IMR-90 (cell line): ENCODE results near the gene HPCAL4. TPM values are rescaled to one million over a fixed set of nuclear protein-coding genes. Genes with fewer than 3 reads are reported as not detected.

ENCODE experiments used
- ATAC-seq: fragments of 200-7000 bp; cut with Tn5 transposase; 2 replicates; pipeline ENCODE4 v1.9.1; 2020; ENCODE audit warnings: low read depth, mild to moderate bottlenecking, moderate library complexity
- BruUV-seq: library from RNA; stranded (reverse); fragments of 400-500 nt; replicated peaks from 2 replicates; lab custom pipeline; 2021; lab: Mats Ljungman, UMichigan
- CTCF ChIA-PET: fragments of 300-600 bp; formaldehyde crosslinking; extraction: SDS; loops from one replicate; lab custom pipeline; 2021; ENCODE audit warnings: antibody characterized with exemption; lab: Yijun Ruan, JAX
- POLR2A ChIA-PET: fragments of 300-600 bp; sonication (Branson Sonifier 250); formaldehyde crosslinking; loops from one replicate; lab custom pipeline; 2022; ENCODE audit warnings: antibody characterized with exemption; ENCODE audit not compliant: unreplicated experiment; lab: Charles Lee
- DNase-seq: peaks from one replicate; pipeline ENCODE4 v3.0.0; 2013
- H2AFZ ChIP-seq: replicated peaks from 2 replicates; pipeline ENCODE3; 2013; ENCODE audit warnings: low read length, mild to moderate bottlenecking; ENCODE audit not compliant: poor library complexity
- H2AK5ac ChIP-seq: 2 replicates; pipeline ENCODE4 v1.6.1; 2013; ENCODE audit warnings: low read depth, low read length, inconsistent platforms
- H2AK9ac ChIP-seq: replicated peaks from 2 replicates; pipeline ENCODE3; 2013; ENCODE audit warnings: mild to moderate bottlenecking, low read depth, low read length, moderate library complexity; ENCODE audit not compliant: poor library complexity
- H2BK120ac ChIP-seq: 2 replicates; pipeline ENCODE4 v1.6.1; 2013; ENCODE audit warnings: low read depth, low read length, inconsistent platforms
- H2BK15ac ChIP-seq: 3 replicates; pipeline ENCODE4 v1.6.1; 2013; ENCODE audit warnings: low read depth, low read length, inconsistent platforms
- H2BK20ac ChIP-seq: 2 replicates; pipeline ENCODE4 v1.6.1; 2013; ENCODE audit warnings: low read depth, mild to moderate bottlenecking, inconsistent platforms, low read length, moderate library complexity
- H2BK5ac ChIP-seq: 2 replicates; pipeline ENCODE4 v1.6.1; 2013; ENCODE audit warnings: mild to moderate bottlenecking, low read depth, low read length, inconsistent platforms; ENCODE audit not compliant: poor library complexity, severe bottlenecking
- H3K14ac ChIP-seq: replicated peaks from 2 replicates; pipeline ENCODE4 v1.6.1; 2013; ENCODE audit warnings: low read depth, low read length, inconsistent platforms
- H3K18ac ChIP-seq: 2 replicates; pipeline ENCODE4 v1.6.1; 2013; ENCODE audit warnings: low read depth, low read length, control low read depth
- H3K23ac ChIP-seq: 2 replicates; pipeline ENCODE4 v1.6.1; 2013; ENCODE audit warnings: low read depth, low read length, inconsistent platforms
- H3K27ac ChIP-seq: 2 replicates; pipeline ENCODE4 v1.5.1; 2013; ENCODE audit warnings: mild to moderate bottlenecking, control low read depth, low read length; ENCODE audit not compliant: insufficient read depth
- H3K27me3 ChIP-seq: 2 replicates; pipeline ENCODE4 v1.6.1; 2013; ENCODE audit warnings: low read length; ENCODE audit not compliant: control insufficient read depth, insufficient read depth
- H3K36me3 ChIP-seq: 2 replicates; pipeline ENCODE4 v1.6.1; 2013; ENCODE audit warnings: low read length, mixed read lengths; ENCODE audit not compliant: control insufficient read depth, insufficient read depth
- H3K4ac ChIP-seq: 2 replicates; pipeline ENCODE4 v1.6.1; 2013; ENCODE audit warnings: low read depth, low read length, inconsistent platforms
- H3K4me1 ChIP-seq: 2 replicates; pipeline ENCODE4 v1.6.1; 2013; ENCODE audit warnings: low read length, mixed read lengths; ENCODE audit not compliant: control insufficient read depth, insufficient read depth
- H3K4me2 ChIP-seq: 2 replicates; pipeline ENCODE4 v1.6.1; 2013; ENCODE audit warnings: low read depth, mild to moderate bottlenecking, control low read depth, low read length, moderate library complexity
- H3K4me3 ChIP-seq: 2 replicates; pipeline ENCODE4 v1.5.1; 2013; ENCODE audit warnings: low read depth, mild to moderate bottlenecking, control low read depth, low read length, moderate library complexity; ENCODE audit not compliant: insufficient read depth
- H3K56ac ChIP-seq: 2 replicates; pipeline ENCODE4 v1.6.1; 2013; ENCODE audit warnings: low read length, inconsistent platforms; ENCODE audit not compliant: insufficient read depth; ENCODE audit errors: extremely low read depth
- H3K79me1 ChIP-seq, 2 experiments: 2 replicates each; pipeline ENCODE4 v1.6.1; 2013; ENCODE audit warnings: low read length in 2 of 2, inconsistent platforms in 1 of 2, low read depth in 1 of 2
- H3K9ac ChIP-seq: 2 replicates; pipeline ENCODE4 v1.6.1; 2013; ENCODE audit warnings: low read depth, low read length, control low read depth
- H3K9me1 ChIP-seq: 2 replicates; pipeline ENCODE4 v1.6.1; 2013; ENCODE audit warnings: low read length, inconsistent platforms; ENCODE audit not compliant: insufficient read depth
- H3K9me3 ChIP-seq: 2 replicates; pipeline ENCODE4 v1.6.1; 2013; ENCODE audit warnings: low read length; ENCODE audit not compliant: control insufficient read depth, insufficient read depth
- H4K20me1 ChIP-seq: 2 replicates; pipeline ENCODE4 v1.6.1; 2013; ENCODE audit warnings: low read length, inconsistent platforms; ENCODE audit not compliant: insufficient read depth
- H4K5ac ChIP-seq: 2 replicates; pipeline ENCODE4 v1.6.1; 2013; ENCODE audit warnings: mild to moderate bottlenecking, low read depth, low read length, control low read depth
- H4K8ac ChIP-seq, 2 experiments: 2 replicates each; pipeline ENCODE4 v1.6.1; 2013; ENCODE audit warnings: low read depth in 2 of 2, low read length in 2 of 2, control low read depth in 1 of 2, inconsistent platforms in 1 of 2
- H4K91ac ChIP-seq: 2 replicates; pipeline ENCODE4 v1.6.1; 2013; ENCODE audit warnings: low read depth, low read length, inconsistent platforms; ENCODE audit not compliant: insufficient read depth
- CEBPB ChIP-seq: IDR thresholded peaks from 2 replicates; pipeline ENCODE4 v1.6.1; 2012; ENCODE audit warnings: low read depth, low read length, improper control_type of control experiment
- FOS ChIP-seq: fragments of 150-350 bp; IDR thresholded peaks from 2 replicates; pipeline ENCODE4 v1.6.1; 2016; ENCODE audit warnings: low read depth, low read length
- NFE2L2 ChIP-seq: fragments of 150-350 bp; IDR thresholded peaks from 2 replicates; pipeline ENCODE4 v1.6.1; 2016; ENCODE audit warnings: low read depth, mild to moderate bottlenecking, low read length
- whole genome bisulfite sequencing, 2 experiments: methylation state at CpG; one replicate each; pipeline versions ENCODE4 v1.1.5 to v1.1.7; 2013; ENCODE audit warnings: missing lambda C conversion rate in 2 of 2; ENCODE audit not compliant: insufficient read length in 1 of 2; ENCODE audit errors: extremely low coverage in 2 of 2; 5-methylcytosine and 5-hydroxymethylcytosine counted together
- dilution Hi-C: fragments of 300-500 bp; cut with HindIII; formaldehyde crosslinking; loops from one replicate; pipeline ENCODE4 v1.14.3; 2018; ENCODE audit warnings: low sequenced_read_pairs; ENCODE audit not compliant: unreplicated experiment
- in situ Hi-C: fragments of 300-500 bp; cut with MboI; formaldehyde crosslinking; loops from 3 replicates; pipeline ENCODE4 v1.14.3; 2019; ENCODE audit warnings: low sequenced_read_pairs, inconsistent platforms, mixed read lengths
- intact Hi-C: fragments of 100-400 bp; cut with micrococcal nuclease; formaldehyde crosslinking; loops from 2 replicates; pipeline ENCODE4 v1.10.0; 2022
- polyA plus RNA-seq, 3 experiments: library from polyadenylated mRNA; depleted of rRNA; stranded (reverse); fragments of >200 nt; gene quantifications; 2 replicates each; pipeline ENCODE4 v1.2.3, GENCODE V29; 2012; ENCODE audit warnings: low replicate concordance in 1 of 3
- total RNA-seq: library from RNA; depleted of rRNA; stranded (reverse); fragments of >200 nt; gene quantifications from 2 replicates; pipeline ENCODE4 v1.2.3, GENCODE V29; 2012

Gene HPCAL4
- total and polyA plus RNA-seq, 2 of the 4 experiments (the other 2 are of a cell fraction), result 0.02 TPM; not detected in 1

GRCh38 chr1:39680751-39681150 lies 10.5 kb downstream of the HPCAL4 start:
- Histone ChIP-seq H4K20me1 (no peaks in the 10 kb centered on the region), H3K36me3 (no peaks in the 10 kb centered on the region), H3K9me1 (peaks cover 4% of the 10 kb centered on the region; the same call in 1 of the 2 replicates), H2AK9ac (no peak overlapping the region), H3K18ac (no peak overlapping the region), H4K8ac (no peak overlapping the region), H4K91ac (no peak overlapping the region), H3K23ac (no peak overlapping the region), H3K4me2 (no peak overlapping the region), H3K4ac (no peak overlapping the region), H3K4me3 (no peak overlapping the region), H2BK120ac (no peak overlapping the region), H4K5ac (no peak overlapping the region), H3K4me1 (no peaks in the 10 kb centered on the region), H2AK5ac (no peak overlapping the region), H3K9me3 (peaks cover 2% of the 10 kb centered on the region; the same call in 1 of the 2 replicates), H3K9ac (no peak overlapping the region), H2BK5ac (no peak overlapping the region), H3K14ac (no peak overlapping the region), H2BK20ac (no peak overlapping the region), H3K79me1 (no peaks in the 10 kb centered on the region), H2BK15ac (no peak overlapping the region), H2AFZ (no peak overlapping the region), H3K56ac (no peak overlapping the region), H3K27ac (no peak overlapping the region), H3K27me3 (peaks cover 79% of the 10 kb centered on the region)
- dilution Hi-C loops (no loop called here), in situ Hi-C loops (no loop called here), intact Hi-C loops (no loop called here)
- ATAC-seq, result no peak
- CTCF ChIA-PET, result no interaction called here
- POLR2A ChIA-PET, result no interaction called here
- DNase-seq, result no peak
- BruUV-seq, result no TSS peak
- TF ChIP-seq CEBPB (no peak), FOS (no peak), NFE2L2 (no peak)
- WGBS, 2 experiments, result 64% methylated on average over 4 of the region's 4 CpGs; no CpG with 5 or more reads in 1 of the 2 experiments
